Activated CD8-positive, alpha-beta T cell treated with anti-CD3 and anti-CD28 coated beads, Interleukin-2, amount 10 ng/mL, durations not matched to agents 7 days and 5 days (primary cell): ENCODE results near the gene CD8A. TPM values are rescaled to one million over a fixed set of nuclear protein-coding genes. Genes with fewer than 3 reads are reported as not detected.
"Not testable (repeated sequence)": the region's sequence is repeated elsewhere in the genome, so short reads cannot be mapped to it uniquely, and the experiment has no call there.

Experiments used
- ATAC-seq: fragments of 150-1000 bp; cut with Tn5 transposase; one replicate; pipeline ENCODE4 v1.10.0; 2021; ENCODE audit warnings: moderate library complexity
- CTCF ChIA-PET: fragments of 350-600 bp; sonication (Branson Sonifier 250); formaldehyde crosslinking; loops from one replicate; lab custom pipeline; 2021; ENCODE audit warnings: antibody characterized with exemption; lab: Charles Lee
- POLR2A ChIA-PET: fragments of 350-600 bp; sonication (Branson Sonifier 250); formaldehyde crosslinking; loops from one replicate; lab custom pipeline; 2021; ENCODE audit warnings: antibody characterized with exemption; lab: Charles Lee
- DNase-seq: peaks from one replicate; pipeline ENCODE4 v3.0.0-alpha.2; 2020
- H3K27ac Mint-ChIP-seq: one replicate; pipeline ENCODE4 v1.8.0; 2021; ENCODE audit warnings: mild to moderate bottlenecking, mixed read lengths
- H3K27me3 Mint-ChIP-seq: one replicate; pipeline ENCODE4 v1.8.0; 2021; ENCODE audit warnings: low read depth, mixed read lengths
- H3K36me3 Mint-ChIP-seq: one replicate; pipeline ENCODE4 v1.8.0; 2021; ENCODE audit warnings: low read depth, mixed read lengths
- H3K4me1 Mint-ChIP-seq: one replicate; pipeline ENCODE4 v1.8.0; 2021; ENCODE audit warnings: low read depth, mixed read lengths
- H3K4me3 Mint-ChIP-seq: one replicate; pipeline ENCODE4 v1.8.0; 2021; ENCODE audit warnings: mild to moderate bottlenecking, mixed read lengths
- H3K9me3 Mint-ChIP-seq: one replicate; pipeline ENCODE4 v1.8.0; 2022; ENCODE audit warnings: mixed read lengths; ENCODE audit not compliant: insufficient read depth
- total RNA-seq, 2 experiments: library from RNA; stranded (reverse); gene quantifications; one replicate each; pipeline ENCODE4 v1.2.3, GENCODE V29; 2021

CD8A gene
- total RNA-seq, 2 experiments from 2014 or later, result 667 to 675 TPM

DNA sequence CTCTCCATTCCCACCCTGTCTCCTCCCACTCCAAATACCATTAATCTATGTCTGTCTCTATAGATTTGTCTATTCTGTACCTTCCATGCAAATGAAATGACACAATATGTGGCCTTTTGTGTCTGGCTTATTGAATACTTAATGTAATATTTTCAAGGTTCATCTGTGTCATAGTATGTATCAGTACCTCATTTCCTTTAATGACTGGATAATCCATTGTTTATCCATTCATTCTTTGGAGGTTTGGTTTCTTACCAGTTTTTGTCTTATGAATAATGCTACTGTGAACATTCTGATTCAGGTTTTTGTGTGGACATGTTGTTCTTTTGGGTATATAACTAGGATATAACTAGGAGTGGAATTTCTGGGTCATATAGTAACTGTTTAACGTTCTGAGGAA lies 55.8 kb downstream of the CD8A start:
- ATAC-seq, H3K4me1 Mint-ChIP-seq, H3K4me3 Mint-ChIP-seq, H3K36me3 Mint-ChIP-seq, H3K27ac Mint-ChIP-seq, CTCF ChIA-PET, DNase-seq, H3K9me3 Mint-ChIP-seq, POLR2A ChIA-PET, H3K27me3 Mint-ChIP-seq: not testable (repeated sequence)

Other genes with a start within 250 kb of the CD8A start
- 10 to 100 TPM; 38.4 to 39.9 TPM for gene CHMP3, start 227.5 kb downstream of the CD8A start, total RNA-seq
- 1 to 10 TPM; 8.7 to 9.9 TPM for gene RNF103, start 167.0 kb downstream of the CD8A start, total RNA-seq
- 10 to 100 TPM; 34.4 to 35.2 TPM for gene RMND5A, start 70.6 kb downstream of the CD8A start, total RNA-seq
- gene CD8B, start 71.0 kb upstream of the CD8A start, total RNA-seq, result 100 to 1,000 TPM; 423 to 439 TPM
- gene RGPD1, start 151.2 kb upstream of the CD8A start, total RNA-seq, result 1 to 10 TPM; 4.6 to 5.6 TPM
- gene PLGLB1, start 230.9 kb upstream of the CD8A start, total RNA-seq, result 1 to 10 TPM; 2.0 to 3.7 TPM